D721Med (cell line): ENCODE data around the gene MINK1.

Experiments used
- DNase-seq: peaks from one replicate; pipeline ENCODE4 v3.0.0; 2011; ENCODE audit warnings: low spot score; ENCODE audit not compliant: insufficient read length
- FAIRE-seq: peaks from 2 replicates; lab custom pipeline; 2011; peaks lifted over from hg19 to GRCh38; lab: Jason Lieb, UNC
- CTCF ChIP-seq: IDR thresholded peaks from 2 replicates; pipeline ENCODE4 v1.5.1; 2012; ENCODE audit warnings: mild to moderate bottlenecking, control low read depth; ENCODE audit not compliant: insufficient read depth; ENCODE audit errors: missing control alignments

MINK1 gene

GRCh38 chr17:4947010-4947410, 113.9 kb downstream of the MINK1 start:
- FAIRE-seq (no peak), DNase-seq (no peak)
- no peak for TF ChIP-seq CTCF
